ENCODE results near the gene GRHL3. TPM values are rescaled to one million over a fixed set of nuclear protein-coding genes. Genes with fewer than 3 reads are reported as not detected.

GRHL3 gene
- total and polyA plus RNA-seq, 10 of the 15 experiments (the other 5 are each of a cell fraction or from before 2014, with no cell fraction given) = 0.07 to 0.87 (median 0.34) TPM

DNA sequence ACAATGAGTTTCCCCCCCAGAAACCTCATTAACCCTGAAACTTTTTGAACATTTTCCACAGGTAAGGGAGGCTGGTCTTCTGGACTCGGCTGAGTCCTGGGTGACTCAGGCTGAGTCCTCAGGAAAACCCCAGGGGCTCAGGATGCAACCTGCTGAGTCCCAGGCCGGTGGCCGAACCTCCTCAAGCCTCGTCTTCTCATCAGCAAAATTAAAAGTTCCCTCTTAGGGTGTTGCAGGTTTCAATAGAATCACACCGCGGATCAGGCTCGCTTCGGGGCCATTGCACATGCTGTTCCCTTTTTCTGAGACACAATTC, 35.0 kb upstream of the GRHL3 start (continued):
- TF ChIP-seq, protein P1, sequence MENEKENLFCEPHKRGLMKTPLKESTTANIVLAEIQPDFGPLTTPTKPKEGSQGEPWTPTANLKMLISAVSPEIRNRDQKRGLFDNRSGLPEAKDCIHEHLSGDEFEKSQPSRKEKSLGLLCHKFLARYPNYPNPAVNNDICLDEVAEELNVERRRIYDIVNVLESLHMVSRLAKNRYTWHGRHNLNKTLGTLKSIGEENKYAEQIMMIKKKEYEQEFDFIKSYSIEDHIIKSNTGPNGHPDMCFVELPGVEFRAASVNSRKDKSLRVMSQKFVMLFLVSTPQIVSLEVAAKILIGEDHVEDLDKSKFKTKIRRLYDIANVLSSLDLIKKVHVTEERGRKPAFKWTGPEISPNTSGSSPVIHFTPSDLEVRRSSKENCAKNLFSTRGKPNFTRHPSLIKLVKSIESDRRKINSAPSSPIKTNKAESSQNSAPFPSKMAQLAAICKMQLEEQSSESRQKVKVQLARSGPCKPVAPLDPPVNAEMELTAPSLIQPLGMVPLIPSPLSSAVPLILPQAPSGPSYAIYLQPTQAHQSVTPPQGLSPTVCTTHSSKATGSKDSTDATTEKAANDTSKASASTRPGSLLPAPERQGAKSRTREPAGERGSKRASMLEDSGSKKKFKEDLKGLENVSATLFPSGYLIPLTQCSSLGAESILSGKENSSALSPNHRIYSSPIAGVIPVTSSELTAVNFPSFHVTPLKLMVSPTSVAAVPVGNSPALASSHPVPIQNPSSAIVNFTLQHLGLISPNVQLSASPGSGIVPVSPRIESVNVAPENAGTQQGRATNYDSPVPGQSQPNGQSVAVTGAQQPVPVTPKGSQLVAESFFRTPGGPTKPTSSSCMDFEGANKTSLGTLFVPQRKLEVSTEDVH (IDR thresholded peaks at IDR 0.05; ENCODE audit: low read depth, partially characterized antibody) = no peak
- TF ChIP-seq NRF1 (conservative IDR thresholded peaks at IDR 0.05; ENCODE audit: low read depth, low read length) (no peak), MTA2 (IDR thresholded peaks at IDR 0.05; ENCODE audit: low read depth) (no peak), RAD51 (IDR thresholded peaks at IDR 0.05) (no peak), MEF2A (IDR thresholded peaks at IDR 0.05; ENCODE audit: insufficient read depth, low read depth, low read length) (no peak), SMARCA5 (IDR thresholded peaks at IDR 0.05) (no peak), RAD21 (IDR thresholded peaks at IDR 0.05; ENCODE audit: insufficient read depth, low read depth, low read length) (no peak), GATAD2B (conservative IDR thresholded peaks at IDR 0.05; ENCODE audit: low read depth) (no peak), WRNIP1 (IDR thresholded peaks at IDR 0.05; ENCODE audit: borderline replicate concordance, low read depth, low read length) (no peak), FOXM1 (IDR thresholded peaks at IDR 0.05; ENCODE audit: low read depth, low read length) (no peak), ZNF207 (IDR thresholded peaks at IDR 0.05; ENCODE audit: borderline replicate concordance) (no peak)
- TF ChIP-seq, protein P2, sequence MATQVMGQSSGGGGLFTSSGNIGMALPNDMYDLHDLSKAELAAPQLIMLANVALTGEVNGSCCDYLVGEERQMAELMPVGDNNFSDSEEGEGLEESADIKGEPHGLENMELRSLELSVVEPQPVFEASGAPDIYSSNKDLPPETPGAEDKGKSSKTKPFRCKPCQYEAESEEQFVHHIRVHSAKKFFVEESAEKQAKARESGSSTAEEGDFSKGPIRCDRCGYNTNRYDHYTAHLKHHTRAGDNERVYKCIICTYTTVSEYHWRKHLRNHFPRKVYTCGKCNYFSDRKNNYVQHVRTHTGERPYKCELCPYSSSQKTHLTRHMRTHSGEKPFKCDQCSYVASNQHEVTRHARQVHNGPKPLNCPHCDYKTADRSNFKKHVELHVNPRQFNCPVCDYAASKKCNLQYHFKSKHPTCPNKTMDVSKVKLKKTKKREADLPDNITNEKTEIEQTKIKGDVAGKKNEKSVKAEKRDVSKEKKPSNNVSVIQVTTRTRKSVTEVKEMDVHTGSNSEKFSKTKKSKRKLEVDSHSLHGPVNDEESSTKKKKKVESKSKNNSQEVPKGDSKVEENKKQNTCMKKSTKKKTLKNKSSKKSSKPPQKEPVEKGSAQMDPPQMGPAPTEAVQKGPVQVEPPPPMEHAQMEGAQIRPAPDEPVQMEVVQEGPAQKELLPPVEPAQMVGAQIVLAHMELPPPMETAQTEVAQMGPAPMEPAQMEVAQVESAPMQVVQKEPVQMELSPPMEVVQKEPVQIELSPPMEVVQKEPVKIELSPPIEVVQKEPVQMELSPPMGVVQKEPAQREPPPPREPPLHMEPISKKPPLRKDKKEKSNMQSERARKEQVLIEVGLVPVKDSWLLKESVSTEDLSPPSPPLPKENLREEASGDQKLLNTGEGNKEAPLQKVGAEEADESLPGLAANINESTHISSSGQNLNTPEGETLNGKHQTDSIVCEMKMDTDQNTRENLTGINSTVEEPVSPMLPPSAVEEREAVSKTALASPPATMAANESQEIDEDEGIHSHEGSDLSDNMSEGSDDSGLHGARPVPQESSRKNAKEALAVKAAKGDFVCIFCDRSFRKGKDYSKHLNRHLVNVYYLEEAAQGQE (IDR thresholded peaks at IDR 0.05; ENCODE audit: low read depth, low read length) = no peak
- TF ChIP-seq, protein P3, sequence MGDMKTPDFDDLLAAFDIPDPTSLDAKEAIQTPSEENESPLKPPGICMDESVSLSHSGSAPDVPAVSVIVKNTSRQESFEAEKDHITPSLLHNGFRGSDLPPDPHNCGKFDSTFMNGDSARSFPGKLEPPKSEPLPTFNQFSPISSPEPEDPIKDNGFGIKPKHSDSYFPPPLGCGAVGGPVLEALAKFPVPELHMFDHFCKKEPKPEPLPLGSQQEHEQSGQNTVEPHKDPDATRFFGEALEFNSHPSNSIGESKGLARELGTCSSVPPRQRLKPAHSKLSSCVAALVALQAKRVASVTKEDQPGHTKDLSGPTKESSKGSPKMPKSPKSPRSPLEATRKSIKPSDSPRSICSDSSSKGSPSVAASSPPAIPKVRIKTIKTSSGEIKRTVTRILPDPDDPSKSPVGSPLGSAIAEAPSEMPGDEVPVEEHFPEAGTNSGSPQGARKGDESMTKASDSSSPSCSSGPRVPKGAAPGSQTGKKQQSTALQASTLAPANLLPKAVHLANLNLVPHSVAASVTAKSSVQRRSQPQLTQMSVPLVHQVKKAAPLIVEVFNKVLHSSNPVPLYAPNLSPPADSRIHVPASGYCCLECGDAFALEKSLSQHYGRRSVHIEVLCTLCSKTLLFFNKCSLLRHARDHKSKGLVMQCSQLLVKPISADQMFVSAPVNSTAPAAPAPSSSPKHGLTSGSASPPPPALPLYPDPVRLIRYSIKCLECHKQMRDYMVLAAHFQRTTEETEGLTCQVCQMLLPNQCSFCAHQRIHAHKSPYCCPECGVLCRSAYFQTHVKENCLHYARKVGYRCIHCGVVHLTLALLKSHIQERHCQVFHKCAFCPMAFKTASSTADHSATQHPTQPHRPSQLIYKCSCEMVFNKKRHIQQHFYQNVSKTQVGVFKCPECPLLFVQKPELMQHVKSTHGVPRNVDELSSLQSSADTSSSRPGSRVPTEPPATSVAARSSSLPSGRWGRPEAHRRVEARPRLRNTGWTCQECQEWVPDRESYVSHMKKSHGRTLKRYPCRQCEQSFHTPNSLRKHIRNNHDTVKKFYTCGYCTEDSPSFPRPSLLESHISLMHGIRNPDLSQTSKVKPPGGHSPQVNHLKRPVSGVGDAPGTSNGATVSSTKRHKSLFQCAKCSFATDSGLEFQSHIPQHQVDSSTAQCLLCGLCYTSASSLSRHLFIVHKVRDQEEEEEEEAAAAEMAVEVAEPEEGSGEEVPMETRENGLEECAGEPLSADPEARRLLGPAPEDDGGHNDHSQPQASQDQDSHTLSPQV (IDR thresholded peaks at IDR 0.05) = no peak
